Measurements from ENCODE around the gene FGF14. TPM values are rescaled to one million over a fixed set of nuclear protein-coding genes. Genes with fewer than 3 reads are reported as not detected.

Gene FGF14
- polyA plus RNA-seq, 5 donors: 0.49 to 1.2 (median 0.62) TPM

DNA sequence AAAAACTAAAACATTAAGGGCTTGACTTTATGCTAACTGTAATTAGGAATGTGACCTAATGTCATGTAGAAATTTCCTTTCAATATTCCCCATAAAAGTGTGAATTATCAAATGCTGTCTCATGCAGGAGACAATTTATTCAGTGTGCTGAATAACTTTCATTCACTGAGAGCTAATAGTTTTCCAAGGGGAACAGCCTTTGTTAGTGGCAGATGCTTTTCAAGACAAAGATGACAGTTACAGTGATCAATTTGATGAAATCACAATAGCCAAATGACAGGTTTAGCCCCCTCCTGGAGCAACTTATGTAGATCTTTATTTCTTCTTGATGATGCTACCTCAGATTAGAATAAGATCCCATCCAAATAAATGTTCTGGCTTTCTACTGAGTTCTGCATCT lies 673.8 kb downstream of the FGF14 start:
- DNase-seq: no peak

DNA sequence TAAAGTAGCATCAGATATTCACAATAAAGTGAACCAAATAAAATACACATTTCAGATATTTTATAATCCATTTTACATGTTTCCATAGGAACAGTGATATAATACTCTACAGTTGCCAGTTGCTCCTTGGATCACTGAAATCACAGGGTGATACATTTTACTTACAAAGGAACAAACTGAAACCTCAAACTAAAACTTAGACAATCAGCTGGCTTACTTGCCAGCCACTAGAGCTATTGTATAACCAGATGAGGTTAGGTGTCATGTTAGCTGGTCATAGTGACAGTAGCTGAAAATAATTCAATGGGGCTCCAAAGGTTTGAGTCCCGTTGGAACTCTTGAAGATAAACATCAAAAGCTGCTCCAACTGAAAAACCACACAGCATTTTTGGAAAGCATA lies 674.7 kb downstream of the FGF14 start:
- no peak for DNase-seq

- no peak for DNase-seq
Measured at GRCh38 chr13:101726681-101727080, 675.2 kb downstream of the FGF14 start.

- no peak for DNase-seq
Measured at GRCh38 chr13:101718496-101718895, 683.4 kb downstream of the FGF14 start.

- DNase-seq: no peak
Measured at GRCh38 chr13:101717353-101717752, 684.5 kb downstream of the FGF14 start.

GRCh38 chr13:101714195-101714594 lies 687.7 kb downstream of the FGF14 start:
- DNase-seq: no peak

GRCh38 chr13:101712026-101712348 lies 689.9 kb downstream of the FGF14 start:
- no peak for DNase-seq

- DNase-seq: no peak
Measured at GRCh38 chr13:101711307-101712025, 690.4 kb downstream of the FGF14 start.

- DNase-seq: no peak
Measured at GRCh38 chr13:101709952-101710351, 691.9 kb downstream of the FGF14 start.

DNA sequence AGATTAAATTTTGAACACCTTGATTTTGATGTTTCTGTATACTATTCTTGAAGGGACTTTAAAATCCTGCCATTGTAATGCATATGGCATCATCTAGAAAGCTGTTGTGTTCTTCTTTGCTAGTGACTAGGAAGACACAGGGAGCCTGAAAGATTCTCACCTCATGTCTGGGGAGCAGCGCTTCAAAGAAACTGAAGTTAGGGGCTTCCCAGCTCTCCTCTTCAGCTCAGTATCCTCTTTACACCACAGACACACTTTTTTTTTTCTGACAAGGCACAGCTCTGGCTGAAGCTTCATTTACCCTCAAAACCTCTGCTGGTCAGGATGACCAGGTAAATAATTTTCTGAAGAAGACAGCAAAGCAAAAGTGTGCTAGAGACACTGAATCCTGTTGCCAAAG lies 693.7 kb downstream of the FGF14 start:
- DNase-seq: no peak

DNA sequence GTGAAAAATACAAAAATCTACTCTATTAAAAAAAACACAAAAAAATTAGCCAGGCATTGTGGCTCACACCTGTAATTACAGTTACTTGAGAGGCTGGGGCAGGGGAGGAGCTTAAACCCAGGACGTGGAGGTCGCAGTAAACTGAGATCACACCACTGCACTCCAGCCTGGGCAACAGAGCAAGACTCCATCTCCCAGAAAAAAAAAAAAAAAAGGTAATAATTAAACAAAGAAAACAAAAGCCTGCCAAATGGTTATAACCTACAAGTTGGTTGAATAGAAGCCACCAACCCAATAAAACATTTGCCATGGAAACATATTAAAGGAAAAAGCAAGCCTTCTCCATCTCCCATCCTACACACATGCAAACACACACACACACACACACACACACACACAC lies 694.2 kb downstream of the FGF14 start:
- DNase-seq: no peak

DNA sequence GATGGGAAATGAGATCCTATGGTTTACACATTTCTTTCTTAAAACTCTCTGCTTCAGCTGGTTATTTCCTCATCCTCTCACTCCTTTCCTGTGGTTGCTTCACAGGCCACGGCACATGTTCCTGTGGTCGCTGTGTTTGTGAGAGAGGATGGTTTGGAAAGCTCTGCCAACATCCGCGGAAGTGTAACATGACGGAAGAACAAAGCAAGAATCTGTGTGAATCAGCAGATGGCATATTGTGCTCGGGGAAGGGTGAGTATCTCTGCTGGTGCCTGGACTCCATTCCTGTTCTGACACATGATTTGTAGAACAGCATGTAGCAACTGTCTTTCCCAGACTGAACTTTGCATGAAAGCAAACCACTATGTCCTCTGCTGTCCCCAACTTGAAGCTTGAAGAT lies 695.2 kb downstream of the FGF14 start:
- no peak for DNase-seq

- DNase-seq: no peak
Measured at GRCh38 chr13:101703838-101704237, 698.0 kb downstream of the FGF14 start.

GRCh38 chr13:101703081-101703480 lies 698.8 kb downstream of the FGF14 start:
- DNase-seq: no peak

- no peak for DNase-seq
Measured at GRCh38 chr13:101700598-101700997, 701.2 kb downstream of the FGF14 start.

- no peak for DNase-seq
Measured at GRCh38 chr13:101698400-101698799, 703.4 kb downstream of the FGF14 start.

GRCh38 chr13:101697745-101698144 lies 704.1 kb downstream of the FGF14 start:
- no peak for DNase-seq

GRCh38 chr13:101695870-101696516 lies 705.9 kb downstream of the FGF14 start:
- no peak for DNase-seq

- DNase-seq: no peak
Measured at GRCh38 chr13:101691341-101691860, 710.4 kb downstream of the FGF14 start.

- DNase-seq: no peak
Measured at GRCh38 chr13:101690871-101691270, 711.0 kb downstream of the FGF14 start.

GRCh38 chr13:101686003-101686402 lies 715.8 kb downstream of the FGF14 start:
- DNase-seq: no peak

GRCh38 chr13:101681834-101682233 lies 720.0 kb downstream of the FGF14 start:
- no peak for DNase-seq

DNA sequence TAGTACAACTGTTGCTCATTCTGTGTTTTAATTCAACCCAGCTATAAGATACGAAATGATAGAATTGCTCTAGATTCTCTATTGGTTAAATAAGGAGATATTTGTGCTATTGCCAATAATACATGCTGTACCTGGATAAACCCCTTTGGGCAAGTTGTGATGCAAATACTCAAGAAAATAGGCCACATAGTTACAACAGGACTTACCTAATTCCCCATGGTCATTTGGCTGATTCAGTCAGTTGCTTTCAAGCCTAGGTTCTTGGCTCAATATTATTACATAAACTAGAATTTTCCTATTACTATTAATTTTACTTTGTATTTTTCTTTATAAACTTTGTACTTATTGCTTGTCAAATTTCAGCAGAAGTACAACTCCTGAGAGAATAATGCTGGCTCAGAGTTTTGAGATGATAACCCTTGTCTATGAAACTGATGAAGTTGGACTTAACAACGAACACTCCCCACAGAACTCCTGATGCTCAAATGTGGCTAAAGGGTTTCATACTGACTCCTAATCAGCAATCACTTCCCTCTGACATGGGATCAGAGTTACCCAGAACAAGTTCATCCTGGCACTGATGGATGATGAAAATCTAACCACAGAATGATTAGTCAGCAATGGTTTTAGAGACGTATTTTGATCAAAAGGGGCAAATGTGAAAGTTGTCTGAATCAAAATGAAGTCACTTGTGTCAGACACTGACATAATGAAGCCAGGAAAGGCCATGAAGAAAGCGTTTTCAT lies 728.3 kb downstream of the FGF14 start:
- no peak for DNase-seq

Measured in right lung (tissue), 5 donors.